A673 (cell line): ENCODE data around the gene BRSK2.

Experiments
- CTCF ChIP-seq: fragments of 300-800, 200-600 bp; sonication (generic); conservative IDR thresholded peaks from 2 replicates; pipeline ENCODE4 v1.5.1; 2017; ENCODE audit warnings: low read depth, mild to moderate bottlenecking, antibody characterized with exemption, low read length, moderate library complexity, mixed read lengths
- EZH2 ChIP-seq: fragments of 200-600 bp; sonication (generic); IDR thresholded peaks from 2 replicates; pipeline ENCODE4 v1.6.1; 2017; ENCODE audit warnings: borderline replicate concordance, low read depth, mild to moderate bottlenecking, mixed read lengths, antibody characterized with exemption, low read length; ENCODE audit not compliant: poor library complexity, severe bottlenecking

GRCh38 chr11:1422481-1422880 lies 32.7 kb downstream of the BRSK2 start:
- no peak for TF ChIP-seq CTCF
- TF ChIP-seq EZH2: no peak
